WERI-Rb-1 (cell line): Measurements from ENCODE around the gene GID8.

Source experiments
- DNase-seq: peaks from one replicate; pipeline ENCODE4 v3.0.0-alpha.2; 2020
- H3K27ac ChIP-seq: fragments of 250-450 bp; sonication (Bioruptor Pico); 2 replicates; pipeline ENCODE4 v1.5.1; 2020; ENCODE audit warnings: mild to moderate bottlenecking, moderate library complexity
- H3K27me3 ChIP-seq: fragments of 250-450 bp; sonication (Bioruptor Pico); 2 replicates; pipeline ENCODE4 v1.5.1; 2021; ENCODE audit warnings: mild to moderate bottlenecking, low read depth, moderate library complexity; ENCODE audit not compliant: insufficient read depth, severe bottlenecking
- H3K36me3 ChIP-seq: fragments of 250-450 bp; sonication (Bioruptor Pico); 2 replicates; pipeline ENCODE4 v1.5.1; 2020; ENCODE audit warnings: mild to moderate bottlenecking, moderate library complexity
- H3K4me3 ChIP-seq: 2 replicates; pipeline ENCODE4 v1.5.1; 2011; ENCODE audit warnings: low read depth, mild to moderate bottlenecking, control low read depth, low read length
- H3K9me3 ChIP-seq: fragments of 250-450 bp; sonication (Bioruptor Pico); 2 replicates; pipeline ENCODE4 v1.5.1; 2021; ENCODE audit warnings: mild to moderate bottlenecking, moderate library complexity; ENCODE audit not compliant: severe bottlenecking
- TF ChIP-seq, protein P1 (sequence below): IDR thresholded peaks from 2 replicates; pipeline ENCODE4 v1.5.1; 2011; ENCODE audit warnings: low read depth, mild to moderate bottlenecking, control low read depth, inconsistent platforms, low read length

The GID8 gene

DNA sequence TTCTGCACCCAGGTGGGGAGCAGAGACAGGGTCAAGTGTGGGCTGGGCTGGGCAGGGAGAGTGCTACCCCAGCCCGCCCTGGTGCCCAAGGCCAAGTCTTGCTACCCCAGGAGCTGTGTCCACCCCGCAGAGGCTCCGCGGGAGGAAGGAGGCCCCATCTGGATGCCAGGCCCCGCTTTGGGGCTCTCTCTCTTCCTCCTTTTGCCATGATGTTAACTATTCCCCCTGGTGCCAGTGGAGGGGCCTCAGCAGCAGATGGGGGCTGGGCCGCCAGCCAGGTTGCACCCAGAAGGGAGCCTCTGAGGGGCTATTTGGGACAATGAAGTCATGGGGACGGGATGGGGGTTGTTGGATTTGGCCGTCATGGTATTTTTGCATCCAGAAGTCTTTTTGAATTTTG is 23.9 kb downstream of the GID8 start:
- TF ChIP-seq, protein P1, sequence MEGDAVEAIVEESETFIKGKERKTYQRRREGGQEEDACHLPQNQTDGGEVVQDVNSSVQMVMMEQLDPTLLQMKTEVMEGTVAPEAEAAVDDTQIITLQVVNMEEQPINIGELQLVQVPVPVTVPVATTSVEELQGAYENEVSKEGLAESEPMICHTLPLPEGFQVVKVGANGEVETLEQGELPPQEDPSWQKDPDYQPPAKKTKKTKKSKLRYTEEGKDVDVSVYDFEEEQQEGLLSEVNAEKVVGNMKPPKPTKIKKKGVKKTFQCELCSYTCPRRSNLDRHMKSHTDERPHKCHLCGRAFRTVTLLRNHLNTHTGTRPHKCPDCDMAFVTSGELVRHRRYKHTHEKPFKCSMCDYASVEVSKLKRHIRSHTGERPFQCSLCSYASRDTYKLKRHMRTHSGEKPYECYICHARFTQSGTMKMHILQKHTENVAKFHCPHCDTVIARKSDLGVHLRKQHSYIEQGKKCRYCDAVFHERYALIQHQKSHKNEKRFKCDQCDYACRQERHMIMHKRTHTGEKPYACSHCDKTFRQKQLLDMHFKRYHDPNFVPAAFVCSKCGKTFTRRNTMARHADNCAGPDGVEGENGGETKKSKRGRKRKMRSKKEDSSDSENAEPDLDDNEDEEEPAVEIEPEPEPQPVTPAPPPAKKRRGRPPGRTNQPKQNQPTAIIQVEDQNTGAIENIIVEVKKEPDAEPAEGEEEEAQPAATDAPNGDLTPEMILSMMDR: no peak
- no peak overlapping the region for H3K27ac ChIP-seq
- H3K36me3 ChIP-seq: no peaks in the 10 kb centered on the region
- DNase-seq: no peak
- H3K4me3 ChIP-seq: no peak overlapping the region
- no peaks in the 10 kb centered on the region for H3K27me3 ChIP-seq
- H3K9me3 ChIP-seq: no peaks in the 10 kb centered on the region

DNA sequence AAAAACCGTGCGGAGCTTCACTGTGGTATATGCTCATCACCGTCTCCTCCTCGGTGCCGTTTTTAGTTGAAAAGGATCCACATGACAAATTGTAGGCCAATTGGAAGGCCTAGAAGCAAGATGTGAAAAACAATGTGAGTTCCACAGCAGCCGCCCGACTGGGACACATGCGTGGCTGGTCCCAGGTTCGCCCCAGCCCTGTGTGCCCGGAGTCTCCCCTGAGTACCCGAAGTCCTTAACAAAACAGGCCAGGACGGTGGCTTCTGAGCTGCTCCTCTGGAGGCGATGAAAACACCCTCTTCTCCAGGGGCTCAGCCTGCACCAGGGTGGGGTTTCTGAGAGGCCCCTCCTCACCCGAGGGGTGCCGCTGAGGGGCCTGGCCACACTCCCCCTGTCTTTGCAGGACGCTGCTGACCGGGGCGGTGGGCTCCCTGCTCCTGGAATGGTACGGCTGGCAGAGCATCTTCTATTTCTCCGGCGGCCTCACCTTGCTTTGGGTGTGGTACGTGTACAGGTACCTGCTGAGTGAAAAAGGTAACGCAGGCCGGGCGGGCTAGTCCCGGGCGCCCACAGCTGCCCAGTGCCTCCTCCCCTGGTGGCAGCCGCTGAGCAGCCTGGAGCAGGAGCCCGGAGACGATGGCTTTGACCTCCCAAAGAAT is 24.4 kb downstream of the GID8 start:
- no peak for DNase-seq
- Histone ChIP-seq H3K9me3 (no peaks in the 10 kb centered on the region), H3K36me3 (no peaks in the 10 kb centered on the region), H3K27ac (no peak overlapping the region), H3K4me3 (no peak overlapping the region), H3K27me3 (no peaks in the 10 kb centered on the region)
- TF ChIP-seq, protein P1: no peak

DNA sequence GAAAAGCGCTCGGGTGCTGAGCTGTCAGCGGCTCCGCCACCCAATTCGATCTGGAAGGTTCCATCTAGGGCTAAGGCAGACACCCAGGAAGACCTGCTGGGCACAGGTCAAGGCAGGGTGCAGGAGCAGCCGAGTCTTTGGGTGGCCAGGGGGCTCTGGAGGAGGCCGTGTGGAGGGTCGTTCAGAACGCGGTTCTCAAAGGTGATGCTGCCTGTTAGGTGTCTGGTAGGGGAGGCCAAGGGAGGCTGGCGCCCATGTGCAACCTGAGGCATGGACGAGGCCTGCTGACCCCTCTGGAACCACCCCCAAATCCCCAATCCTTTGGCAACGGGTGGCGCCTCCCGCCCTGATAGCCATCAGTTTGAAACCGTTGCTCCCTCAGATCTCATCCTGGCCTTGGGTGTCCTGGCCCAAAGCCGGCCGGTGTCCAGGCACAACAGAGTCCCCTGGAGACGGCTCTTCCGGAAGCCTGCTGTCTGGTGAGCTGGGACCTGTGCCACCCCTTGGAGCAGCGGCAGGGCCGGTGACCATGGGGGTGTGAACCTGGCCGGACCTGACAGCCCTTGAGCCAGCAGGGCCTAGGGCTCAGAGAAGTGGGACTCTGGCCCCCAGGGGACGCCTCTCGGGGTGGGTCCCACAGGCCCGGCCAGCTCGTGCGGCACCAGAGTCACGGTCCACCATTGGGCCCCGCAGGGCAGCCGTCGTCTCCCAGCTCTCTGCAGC is 25.1 kb downstream of the GID8 start:
- Histone ChIP-seq H3K4me3 (no peak overlapping the region), H3K27ac (no peak overlapping the region), H3K9me3 (no peaks in the 10 kb centered on the region), H3K27me3 (no peaks in the 10 kb centered on the region), H3K36me3 (no peaks in the 10 kb centered on the region)
- DNase-seq: no peak
- TF ChIP-seq, protein P1: no peak

DNA sequence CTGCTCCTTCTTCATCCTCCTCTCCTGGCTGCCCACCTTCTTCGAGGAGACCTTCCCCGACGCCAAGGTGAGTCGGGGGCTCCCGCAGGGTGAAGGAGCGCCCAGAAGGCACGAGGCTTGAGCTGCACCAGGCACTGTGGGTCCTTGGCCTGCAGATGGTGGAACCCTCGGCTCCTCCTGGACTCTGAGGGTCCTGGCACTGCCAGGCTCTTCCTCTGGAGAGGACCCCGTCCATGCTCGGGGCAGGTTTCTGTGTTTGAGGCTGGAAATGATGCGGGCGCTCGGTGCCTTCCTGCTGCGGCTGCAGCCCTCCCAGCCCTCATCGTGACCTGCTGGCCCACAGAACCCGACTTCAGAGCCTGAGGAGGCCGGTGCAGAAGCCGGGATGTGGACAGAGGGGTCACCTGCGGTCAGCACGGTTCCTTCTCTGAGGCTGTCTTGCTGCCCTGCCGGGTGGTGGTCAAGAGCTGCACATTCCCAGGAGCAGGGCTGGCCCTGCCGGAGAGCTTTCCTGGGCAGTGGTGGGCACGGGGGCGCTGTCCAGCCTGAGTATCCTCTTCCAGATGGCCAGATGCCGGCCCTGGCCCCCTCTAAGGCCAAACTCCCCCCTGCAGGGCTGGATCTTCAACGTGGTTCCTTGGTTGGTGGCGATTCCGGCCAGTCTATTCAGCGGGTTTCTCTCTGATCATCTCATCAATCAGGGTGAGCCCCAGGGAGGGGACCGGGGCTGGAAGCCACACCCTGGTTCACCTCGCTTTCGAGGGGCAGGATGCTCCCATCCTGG is 25.9 kb downstream of the GID8 start:
- no peak for DNase-seq
- H3K36me3 ChIP-seq: no peaks in the 10 kb centered on the region
- TF ChIP-seq, protein P1: no peak
- no peak overlapping the region for H3K27ac ChIP-seq
- H3K4me3 ChIP-seq: no peak overlapping the region
- H3K9me3 ChIP-seq: no peaks in the 10 kb centered on the region
- H3K27me3 ChIP-seq: no peaks in the 10 kb centered on the region

DNA sequence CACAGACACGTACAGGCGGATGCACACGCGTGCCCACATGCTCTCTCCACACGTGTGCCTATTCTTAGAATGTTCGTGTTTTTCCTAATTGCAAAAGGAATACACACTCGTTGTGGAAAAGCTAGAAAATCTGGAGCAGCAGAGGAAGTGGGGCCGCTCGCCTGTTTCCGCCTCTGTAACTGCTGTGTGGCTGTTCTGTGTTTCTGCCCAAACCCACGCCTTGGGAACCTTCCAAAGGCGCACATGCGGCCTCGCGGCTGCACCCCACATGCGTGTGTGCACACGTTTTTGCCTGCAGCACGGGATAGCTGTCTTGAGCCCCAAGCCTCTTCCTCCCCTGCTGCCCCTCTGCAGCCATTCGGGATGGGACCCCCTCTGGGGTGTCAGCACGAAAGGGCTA is 26.8 kb downstream of the GID8 start:
- TF ChIP-seq, protein P1: no peak
- Histone ChIP-seq H3K36me3 (no peaks in the 10 kb centered on the region), H3K4me3 (no peak overlapping the region), H3K9me3 (no peaks in the 10 kb centered on the region), H3K27ac (no peak overlapping the region), H3K27me3 (no peaks in the 10 kb centered on the region)
- DNase-seq: no peak
